Measurements from ENCODE around the gene DYSF. TPM values are rescaled to one million over a fixed set of nuclear protein-coding genes. Genes with fewer than 3 reads are reported as not detected.

Gene DYSF
- total RNA-seq, 4 donors from 2014 or later: 4.2 to 26.6 (median 16.2) TPM

GRCh38 chr2:71664161-71664560, 210.8 kb downstream of the DYSF start:
- no peak for TF ChIP-seq CTCF (IDR thresholded peaks at IDR 0.05; ENCODE audit: low read depth)

GRCh38 chr2:71665168-71666093, 212.1 kb downstream of the DYSF start:
- TF ChIP-seq CTCF (IDR thresholded peaks at IDR 0.05; ENCODE audit: low read depth): no peak

GRCh38 chr2:71666094-71666474, 212.7 kb downstream of the DYSF start:
- TF ChIP-seq CTCF (IDR thresholded peaks at IDR 0.05; ENCODE audit: low read depth): no peak

GRCh38 chr2:71667256-71668182, 214.2 kb downstream of the DYSF start:
- no peak for TF ChIP-seq CTCF (IDR thresholded peaks at IDR 0.05; ENCODE audit: low read depth)

- no peak for TF ChIP-seq CTCF (IDR thresholded peaks at IDR 0.05; ENCODE audit: low read depth)
Observed at GRCh38 chr2:71668326-71669057, 215.1 kb downstream of the DYSF start.

- TF ChIP-seq CTCF (IDR thresholded peaks at IDR 0.05; ENCODE audit: low read depth): no peak
Observed at GRCh38 chr2:71669058-71669456, 215.7 kb downstream of the DYSF start.

All from subcutaneous adipose tissue (tissue), 4 donors.